ENCODE data around the gene ITFG1.
"Not testable (repeated sequence)": the region's sequence is repeated elsewhere in the genome, so short reads cannot be mapped to it uniquely, and the experiment has no call there.

The ITFG1 gene

DNA sequence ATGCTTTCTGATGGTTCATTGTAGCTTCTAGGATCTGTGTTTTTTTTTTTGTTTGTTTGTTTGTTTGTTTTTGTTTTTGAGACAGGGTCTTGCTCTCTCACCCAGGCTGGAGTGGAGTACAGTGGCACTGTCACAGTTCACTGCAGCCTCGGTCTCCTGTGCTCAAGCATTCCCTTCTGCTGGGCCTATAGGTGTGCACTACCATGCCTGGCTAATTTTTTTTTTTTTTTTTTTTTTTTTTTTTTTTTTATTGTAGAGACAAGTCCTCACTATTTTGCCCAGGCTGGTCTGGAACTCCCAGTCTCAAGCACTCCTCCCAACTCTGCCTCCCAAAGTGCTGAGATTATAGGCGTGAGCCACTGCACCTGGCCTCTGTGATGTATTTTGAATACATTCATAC lies 12.1 kb upstream of the ITFG1 start:
- not testable (repeated sequence) for DNase-seq

DNA sequence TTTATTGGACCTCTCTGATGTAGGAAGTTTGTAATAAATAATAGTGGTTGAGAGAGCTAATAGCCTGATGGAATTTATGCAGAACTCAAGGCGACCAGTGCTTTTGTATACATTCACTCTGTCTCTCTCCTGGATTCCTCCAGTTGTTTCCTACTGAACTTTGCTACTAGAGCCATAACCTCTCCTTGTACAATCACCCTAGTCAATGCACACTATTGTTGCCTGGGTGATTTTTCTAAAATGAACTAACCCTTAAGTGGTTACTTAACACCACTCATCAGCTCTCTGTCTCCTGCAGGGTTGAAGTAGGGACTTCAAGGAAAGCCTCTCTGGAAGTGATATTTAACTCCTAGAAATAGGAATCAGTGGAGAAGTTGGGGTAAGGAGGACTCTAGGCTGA lies 9.9 kb upstream of the ITFG1 start:
- no peak for DNase-seq

DNA sequence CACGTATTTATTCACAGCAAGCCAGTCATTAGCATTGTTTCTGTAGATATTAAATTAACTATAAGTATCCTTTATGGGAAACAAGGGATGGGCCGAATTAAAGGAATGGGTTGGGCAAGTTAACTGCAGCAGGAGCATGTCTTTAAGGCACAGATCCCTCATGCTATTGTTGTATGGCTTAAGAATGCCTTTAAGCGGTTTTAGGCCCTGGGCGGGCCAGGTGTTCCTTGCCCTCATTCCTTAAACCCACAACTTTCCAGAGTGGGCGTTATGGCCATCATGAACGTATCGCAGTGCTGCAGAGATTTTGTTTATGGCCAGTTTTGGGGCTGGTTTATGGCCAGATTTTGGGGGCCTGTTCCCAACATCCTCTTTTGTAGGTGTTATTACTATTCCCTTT lies 9.3 kb upstream of the ITFG1 start:
- no peak for DNase-seq

DNA sequence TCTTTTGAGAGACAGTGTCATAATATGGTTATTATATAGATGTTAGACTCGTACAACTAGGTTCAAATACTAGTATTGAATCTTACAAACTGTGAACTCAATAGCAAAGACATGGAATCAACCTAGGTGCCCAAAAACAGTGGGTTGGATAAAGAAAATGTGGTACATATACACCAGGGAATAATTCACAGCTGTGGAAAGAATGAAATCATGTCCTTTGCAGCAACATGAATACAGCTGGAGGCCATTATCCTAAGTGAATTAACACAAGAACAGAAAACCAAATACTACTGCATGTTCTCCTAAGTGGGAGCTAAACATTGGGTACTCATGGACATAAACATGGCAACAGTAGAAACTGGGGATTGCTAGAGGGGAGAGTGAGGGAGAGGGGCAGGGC lies 8.4 kb upstream of the ITFG1 start:
- DNase-seq, result no peak

DNA sequence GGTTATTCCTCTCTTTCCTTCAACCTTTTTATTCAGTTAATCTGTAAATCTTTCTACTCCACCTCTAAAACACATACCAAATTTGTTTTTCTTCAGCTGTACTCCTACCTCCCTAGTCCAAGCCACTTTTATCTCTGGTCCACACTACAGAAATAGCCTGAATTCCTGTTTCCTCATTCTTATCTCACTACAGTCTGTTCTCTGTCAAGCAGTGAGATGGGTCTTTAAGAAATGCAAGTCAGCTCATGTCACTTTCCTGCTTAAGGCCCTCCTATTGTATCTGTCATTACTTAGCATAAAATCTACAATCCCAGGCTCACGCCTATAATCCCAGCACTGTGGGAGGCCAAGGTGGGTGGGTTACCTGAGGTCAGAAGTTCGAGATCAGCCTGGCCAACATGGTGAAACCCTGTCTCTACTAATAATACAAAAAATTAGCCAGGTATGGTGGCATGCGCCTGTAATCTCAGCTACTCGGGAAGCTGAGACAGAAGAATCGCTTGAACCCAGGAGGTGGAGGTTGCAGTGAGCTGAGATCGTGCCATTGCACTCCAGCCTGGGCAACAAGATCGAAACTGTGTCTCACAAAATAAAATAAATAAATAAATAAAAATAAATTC lies 7.3 kb upstream of the ITFG1 start:
- DNase-seq, result not testable (repeated sequence)

DNA sequence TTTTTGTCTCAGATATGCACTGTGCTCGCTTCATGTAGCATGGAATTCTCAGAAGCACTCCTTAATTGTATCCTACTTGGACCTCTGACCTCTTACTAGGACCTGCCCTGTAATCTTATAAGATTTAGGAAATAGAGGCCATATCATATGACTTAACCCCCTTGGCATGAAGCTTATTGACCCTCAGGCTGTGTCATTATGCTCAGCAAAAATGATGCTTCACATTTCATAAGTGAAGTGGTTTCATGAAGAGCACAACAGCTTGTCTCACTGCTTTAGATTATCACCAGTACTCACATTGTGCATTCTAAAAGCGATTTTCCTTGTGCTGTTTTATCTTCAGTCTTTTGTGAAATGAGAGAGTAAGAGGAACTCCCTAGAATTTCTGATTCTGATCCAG lies 6.6 kb upstream of the ITFG1 start:
- no peak for DNase-seq

DNA sequence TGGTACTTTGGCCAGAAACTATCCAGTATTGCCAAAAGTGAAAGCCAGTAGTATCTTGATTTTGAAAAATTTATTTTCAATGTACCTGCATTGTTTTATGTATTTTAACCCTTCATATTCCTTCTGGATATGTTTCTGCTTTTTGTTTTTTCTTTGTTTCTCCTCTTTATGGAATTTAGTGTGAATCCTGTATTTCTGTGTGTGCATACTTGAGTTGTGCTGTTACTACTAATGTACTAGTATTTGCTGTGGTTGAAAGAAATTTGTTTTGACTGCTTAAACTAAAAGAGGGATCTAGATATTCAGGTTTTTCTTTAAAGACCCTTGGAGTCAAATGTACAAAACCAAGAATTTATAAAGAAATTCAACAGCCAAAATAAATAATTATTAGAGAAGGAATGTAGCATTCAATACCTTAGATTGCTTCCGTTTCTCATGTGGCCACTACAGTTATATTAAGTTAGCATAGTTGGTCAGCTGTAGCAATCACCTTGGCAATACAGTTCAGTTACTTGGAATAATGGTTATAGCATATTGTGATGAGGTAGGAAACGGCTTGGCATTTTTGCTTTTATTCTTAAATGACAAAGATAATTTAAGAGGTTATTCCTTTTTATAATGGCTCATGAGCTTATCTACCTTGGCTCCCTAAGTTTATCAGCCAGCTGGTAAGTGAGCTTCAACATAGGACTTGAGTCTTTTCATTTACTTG lies 5.2 kb upstream of the ITFG1 start:
- no peak for DNase-seq

DNA sequence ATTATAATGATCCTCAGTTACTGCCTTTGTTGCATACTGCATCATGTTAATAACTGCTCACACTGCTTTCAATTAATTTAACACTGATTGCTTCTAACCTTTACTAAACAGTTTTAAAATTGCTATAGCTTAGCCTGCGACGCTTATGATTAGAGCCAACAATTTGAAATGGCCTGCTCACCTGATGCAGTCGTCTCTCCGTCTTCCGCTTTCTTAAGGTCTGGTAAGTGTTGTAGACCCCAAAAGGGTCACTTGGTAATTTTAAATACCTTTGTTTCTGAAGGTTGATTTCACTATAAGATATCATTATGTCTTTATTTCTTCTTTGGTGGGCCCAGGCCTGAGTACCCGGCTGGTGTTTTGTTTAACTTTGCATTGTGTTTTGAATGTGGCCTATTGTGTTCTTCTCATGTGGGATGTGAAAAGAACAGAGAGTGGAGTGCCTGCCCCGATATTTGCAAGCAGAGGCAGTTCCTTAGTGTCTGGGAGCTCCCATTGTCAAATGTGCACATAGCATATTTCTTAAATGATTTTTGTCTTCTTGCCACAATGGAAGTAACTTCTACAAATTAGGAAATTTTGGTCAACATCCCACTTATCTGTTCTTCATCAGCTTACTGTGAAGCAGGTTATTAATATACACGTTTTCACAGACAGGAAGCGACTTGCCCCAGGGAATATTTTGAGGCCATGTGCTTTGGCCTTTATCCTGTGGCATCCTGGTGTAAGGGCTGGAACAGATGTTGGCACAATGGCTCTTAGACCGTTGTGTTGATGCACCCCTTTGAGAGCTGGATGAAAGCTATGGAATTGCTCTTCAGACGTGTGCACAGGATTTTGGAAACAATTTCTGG lies 3.1 kb upstream of the ITFG1 start:
- no peak for DNase-seq

DNA sequence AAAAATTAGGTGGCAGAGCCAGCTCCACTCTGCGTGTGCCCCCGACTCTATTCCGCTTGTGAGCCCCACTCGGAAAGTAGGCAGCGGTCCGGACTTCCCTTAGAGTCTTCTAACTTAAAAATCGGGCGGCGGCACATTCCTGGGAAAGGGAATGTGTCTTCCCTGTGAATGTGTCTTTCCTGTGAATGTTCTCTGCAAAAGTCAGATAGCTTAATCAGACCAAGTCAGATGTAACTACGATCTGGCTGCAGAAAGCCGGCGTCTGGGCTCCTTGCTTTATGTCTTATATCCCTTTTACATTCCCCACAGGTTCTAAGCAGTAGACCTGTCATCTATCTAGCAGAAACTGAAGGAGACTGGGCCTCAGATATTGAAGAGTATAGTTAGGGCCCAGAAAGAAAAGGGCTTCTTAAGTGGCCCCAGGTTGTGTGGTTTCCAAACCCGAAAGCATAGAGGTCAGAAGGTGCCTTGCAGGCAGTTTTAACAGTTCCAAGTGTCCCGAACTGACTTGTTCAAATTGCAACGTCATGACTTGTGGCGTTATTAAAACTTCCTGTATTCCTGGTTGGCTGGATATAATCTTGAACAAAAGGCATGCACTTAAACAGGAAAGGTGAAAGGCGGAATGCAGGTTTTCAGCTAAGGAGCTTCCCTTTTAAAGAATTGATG lies 869 bp upstream of the ITFG1 start:
- DNase-seq, result no peak

DNA sequence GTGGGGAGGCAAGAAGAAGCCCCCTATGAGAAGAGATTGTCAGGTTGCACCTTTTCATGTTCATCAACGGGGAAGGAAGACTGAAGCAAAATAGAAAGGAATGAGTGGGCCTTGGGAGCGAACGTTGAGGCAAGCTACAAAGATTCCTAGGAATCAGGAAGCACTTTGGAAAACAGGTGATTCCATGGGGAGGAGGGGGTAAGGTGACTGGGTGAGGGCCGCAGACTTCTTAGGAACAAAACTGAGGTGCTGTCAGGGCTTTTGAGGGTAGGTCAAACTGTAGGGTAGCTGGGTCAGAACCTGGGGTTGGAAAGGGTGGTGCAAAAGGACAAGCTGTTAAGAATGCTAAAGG lies 528 bp downstream of the ITFG1 start:
- no peak for DNase-seq

DNA sequence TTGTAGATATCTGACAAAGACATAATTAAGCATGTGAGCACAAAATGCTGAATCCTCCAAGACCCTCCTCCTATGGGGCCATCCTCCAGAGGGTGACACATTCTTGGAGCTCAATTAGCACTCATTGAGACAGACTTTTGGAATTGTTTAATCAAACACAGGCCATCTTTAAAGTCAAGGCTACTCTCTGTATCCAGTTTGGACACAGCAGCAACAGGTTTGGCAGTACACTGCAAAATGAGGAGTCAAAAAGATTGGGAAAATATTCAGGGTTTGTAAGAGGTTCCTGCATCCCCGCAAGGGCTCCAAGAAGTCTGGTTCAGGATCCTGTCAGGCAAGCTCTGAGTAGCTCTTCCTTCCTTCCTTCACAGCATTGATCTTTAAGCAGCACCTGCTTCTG lies 1.3 kb downstream of the ITFG1 start:
- no peak for DNase-seq

DNA sequence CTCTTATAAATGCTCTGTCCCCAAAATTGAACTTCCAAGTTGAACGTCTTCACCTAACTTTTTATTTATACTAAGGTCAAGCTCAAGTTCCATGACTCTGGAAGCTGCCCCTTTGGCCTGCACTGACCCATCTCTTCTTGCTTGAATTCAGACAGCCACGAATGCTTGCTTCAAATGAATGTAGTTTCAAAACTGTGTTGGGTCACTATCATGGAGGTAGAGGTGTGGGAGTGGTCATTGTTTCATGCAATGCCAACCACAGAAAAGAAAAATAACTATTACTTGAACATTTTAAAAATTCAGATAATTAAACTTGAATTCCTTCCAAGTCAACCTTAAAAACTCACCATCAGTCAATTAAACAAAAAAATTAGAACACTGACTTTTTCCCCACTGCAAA lies 2.5 kb downstream of the ITFG1 start:
- no peak for DNase-seq

DNA sequence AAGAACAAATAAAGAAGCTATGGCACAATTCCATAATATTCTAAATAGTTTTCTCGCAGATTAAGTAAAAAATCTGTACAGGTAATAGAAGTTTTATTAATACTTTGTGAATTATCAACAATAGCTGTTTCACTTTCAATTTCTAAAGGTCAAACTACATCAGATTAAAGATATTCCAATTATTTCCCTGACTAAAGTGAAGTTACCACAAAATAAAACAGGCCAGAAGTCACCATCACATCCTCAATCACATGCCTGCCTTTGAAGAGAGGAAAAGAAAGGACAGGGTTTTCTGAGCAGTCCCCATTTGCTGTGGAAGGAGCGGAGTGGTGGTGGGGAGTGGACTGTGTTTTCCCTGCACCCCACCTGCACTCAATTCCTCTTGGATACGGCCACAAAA lies 11.1 kb downstream of the ITFG1 start:
- DNase-seq, result no peak

DNA sequence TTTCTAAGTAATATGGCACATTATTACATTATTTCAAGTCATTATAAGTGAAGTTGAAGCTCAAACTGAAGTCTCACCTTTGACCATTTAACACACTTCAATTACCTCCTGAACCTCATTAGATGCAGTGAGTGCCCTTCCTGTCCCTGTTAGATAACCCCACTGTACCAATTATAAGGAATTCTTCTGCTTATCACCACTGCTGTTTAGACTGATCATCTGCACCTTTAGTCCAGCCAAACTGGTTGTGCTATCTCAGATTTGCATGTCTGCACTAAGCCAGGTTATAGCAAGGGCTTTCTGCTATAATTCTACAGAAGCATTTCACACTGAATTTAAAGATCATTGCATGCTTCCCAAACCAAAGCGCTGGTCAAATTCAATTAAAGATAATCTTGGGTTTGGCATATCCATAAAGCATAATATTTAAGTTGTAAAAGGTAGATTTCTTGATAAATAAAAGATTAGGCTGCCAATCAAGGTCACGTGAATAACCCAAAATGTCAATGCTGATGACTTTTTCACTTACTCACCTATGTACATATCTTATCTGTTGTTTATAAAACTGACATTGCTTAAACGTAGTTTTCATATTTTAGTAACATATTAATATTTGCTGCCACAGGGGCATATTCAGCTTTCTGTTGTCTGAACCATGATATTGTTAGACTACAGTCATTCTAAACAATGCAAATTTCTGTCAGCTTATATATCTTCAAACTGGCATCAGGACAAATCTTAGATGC lies 11.9 kb downstream of the ITFG1 start:
- DNase-seq, result no peak

DNA sequence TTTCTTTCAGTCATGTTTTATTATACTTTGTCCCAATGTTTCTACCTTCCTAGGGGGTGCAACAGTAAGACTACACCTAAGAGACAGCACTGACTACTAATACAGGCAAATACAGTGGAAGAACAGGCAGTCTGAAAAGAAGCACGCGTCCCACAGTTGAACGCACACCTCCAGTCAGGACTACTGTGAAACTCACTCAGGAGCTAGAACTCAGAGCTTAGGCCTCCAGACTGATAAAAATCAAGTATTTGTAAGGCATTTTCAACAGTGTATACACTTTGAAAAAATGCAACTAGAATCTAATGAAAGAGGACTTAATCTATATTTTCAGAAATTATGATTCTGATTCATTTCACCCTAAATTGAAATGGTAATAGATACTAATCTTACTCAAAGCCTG lies 14.4 kb downstream of the ITFG1 start:
- no peak for DNase-seq

DNA sequence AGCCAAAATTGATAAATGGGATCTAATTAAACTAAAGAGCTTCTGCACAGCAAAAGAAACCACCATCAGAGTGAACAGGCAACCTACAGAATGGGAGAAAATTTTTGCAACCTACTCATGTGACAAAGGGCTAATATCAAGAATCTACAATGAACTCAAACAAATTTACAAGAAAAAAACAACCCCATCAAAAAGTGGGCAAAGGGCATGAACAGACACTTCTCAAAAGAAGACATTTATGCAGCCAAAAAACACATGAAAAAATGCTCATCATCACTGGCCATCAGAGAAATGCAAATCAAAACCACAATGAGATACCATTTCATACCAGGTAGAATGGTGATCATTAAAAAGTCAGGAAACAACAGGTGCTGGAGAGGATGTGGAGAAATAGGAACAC lies 18.0 kb downstream of the ITFG1 start:
- not testable (repeated sequence) for DNase-seq

DNA sequence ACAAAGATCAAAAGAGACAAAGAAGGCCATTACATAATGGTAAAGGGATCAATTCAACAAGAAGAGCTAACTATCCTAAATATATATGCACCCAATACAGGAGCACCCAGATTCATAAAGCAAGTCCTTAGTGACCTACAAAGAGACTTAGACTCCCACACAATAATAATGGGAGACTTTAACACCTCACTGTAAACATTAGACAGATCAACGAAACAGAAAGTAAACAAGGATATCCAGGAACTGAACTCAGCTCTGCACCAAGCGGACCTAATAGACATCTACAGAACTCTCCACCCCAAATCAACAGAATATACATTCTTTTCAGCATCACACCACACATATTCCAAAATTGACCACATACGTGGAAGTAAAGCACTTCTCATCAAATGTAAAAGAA lies 20.8 kb downstream of the ITFG1 start:
- not testable (repeated sequence) for DNase-seq

DNA sequence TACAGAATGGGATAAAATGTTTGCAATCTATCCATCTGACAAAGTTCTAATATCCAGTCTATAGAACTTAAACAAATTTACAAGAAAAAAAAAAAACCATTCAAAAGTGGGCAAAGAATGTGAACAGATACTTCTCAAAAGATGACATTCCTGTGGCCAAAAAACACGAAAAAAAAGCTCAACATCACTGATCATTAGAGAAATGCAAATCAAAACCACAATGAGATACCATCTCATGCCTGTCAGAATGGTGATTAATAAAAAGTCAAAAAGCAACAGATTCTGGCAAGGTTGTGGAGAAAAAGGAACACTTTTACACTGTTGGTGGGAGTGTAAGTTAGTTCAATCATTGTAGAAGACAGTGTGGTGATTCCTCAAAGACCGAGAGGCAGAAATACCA lies 26.6 kb downstream of the ITFG1 start:
- not testable (repeated sequence) for DNase-seq

DNA sequence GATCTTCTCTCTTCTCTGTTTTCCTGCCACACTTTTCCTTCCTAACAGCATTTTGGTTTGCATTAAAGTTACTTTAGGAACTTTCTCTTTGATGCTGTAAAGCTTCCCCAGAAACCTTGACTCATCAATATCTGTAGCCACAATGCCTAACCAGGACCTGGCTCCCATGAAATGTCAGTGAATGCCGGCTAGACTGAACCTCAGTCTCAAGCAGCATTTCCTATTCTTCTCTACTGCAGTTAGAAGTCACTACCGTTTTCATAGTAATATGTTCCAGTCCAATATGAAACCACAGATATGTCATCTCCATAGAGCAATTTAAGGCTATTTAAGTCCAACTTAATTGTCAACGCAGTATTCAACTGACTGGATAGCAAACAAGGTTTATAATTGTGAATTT lies 28.9 kb downstream of the ITFG1 start:
- no peak for DNase-seq

DNA sequence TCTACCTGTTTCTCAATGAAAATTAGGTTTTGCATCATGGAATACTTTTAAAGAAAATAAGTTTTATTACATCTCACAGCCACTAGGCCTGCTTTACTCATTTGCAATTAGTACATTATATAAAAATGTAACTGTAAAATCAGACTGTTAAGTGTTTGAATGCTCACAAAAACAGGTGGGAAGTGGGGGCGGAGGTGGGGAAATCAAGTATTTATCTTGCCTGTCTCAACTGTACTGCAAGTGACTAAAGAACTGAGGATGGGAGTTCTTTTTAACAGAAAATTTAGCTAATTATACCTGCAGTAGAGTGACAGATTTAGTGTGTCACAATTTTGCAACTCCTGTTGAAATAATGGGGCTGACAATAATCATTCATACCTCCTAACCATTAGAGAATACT lies 34.1 kb downstream of the ITFG1 start:
- DNase-seq, result no peak

DNA sequence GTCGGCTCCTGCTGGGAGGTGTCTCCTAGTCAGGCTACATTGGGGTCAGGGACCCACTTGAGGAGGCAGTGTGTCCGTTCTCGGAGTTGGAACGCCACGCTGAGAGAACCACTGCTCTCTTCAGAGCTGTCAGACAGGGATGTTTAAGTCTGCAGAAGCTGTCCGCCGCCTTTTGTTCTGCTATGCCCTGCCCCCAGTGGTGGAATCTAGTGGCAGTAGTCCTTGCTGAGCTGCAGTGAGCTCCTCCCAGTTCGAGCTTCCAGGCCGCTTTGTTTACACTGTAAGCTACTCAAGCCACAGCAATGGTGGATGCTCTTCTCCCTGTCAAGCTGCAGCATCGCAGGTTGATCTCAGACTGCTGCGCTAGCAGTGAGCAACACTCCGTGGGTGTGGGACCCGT lies 36.0 kb downstream of the ITFG1 start:
- no peak for DNase-seq

DNA sequence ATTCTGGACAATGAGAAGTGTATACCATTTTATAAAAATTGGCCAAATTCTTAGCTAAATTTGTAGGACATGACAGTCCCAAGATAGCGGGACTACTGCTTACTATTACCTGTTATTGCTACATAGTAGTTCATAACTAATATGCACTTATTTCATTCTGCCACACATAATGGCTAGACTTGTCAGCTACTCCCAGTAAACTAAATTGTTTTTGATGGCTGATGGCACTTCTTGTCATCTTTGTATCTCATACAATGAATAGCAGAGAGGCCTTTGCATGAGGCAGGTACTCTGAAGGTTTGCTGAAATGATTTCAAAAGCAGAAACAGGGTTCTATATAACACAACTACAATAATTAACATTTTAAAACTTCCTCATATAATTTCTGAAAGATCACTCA lies 44.0 kb downstream of the ITFG1 start:
- DNase-seq, result no peak

DNA sequence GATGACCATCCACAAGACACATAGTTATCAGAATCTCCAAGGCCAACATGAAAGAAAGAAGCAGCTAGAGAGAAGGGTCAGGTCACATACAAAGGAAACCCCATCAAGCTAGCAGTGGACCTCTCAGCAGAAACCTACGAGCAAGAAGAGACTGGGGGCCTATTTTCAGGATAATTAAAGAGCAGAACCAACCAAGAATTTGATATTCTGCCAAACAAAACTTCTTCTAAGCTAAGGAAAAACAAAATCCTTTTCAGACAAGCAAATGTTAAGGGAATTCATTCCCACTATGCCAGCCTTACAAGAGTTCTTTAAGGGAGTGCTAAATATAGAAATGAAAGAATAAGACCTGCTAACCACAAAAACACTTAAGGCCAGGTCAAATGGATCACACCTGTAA lies 47.8 kb downstream of the ITFG1 start:
- DNase-seq, result no peak

Data from activated effector memory CD4-positive, alpha-beta T cell treated with anti-CD3 and anti-CD28 coated beads, Interleukin-2, amount 50 U/mL, for 16 hours (primary cell).